Pons (tissue), 1 donor: Measurements from ENCODE around the gene SCN2B.

ENCODE experiments used
- DNase-seq: peaks from one replicate; pipeline ENCODE4 v3.0.0-alpha.2; 2016; ENCODE audit warnings: low spot score

SCN2B gene

DNA sequence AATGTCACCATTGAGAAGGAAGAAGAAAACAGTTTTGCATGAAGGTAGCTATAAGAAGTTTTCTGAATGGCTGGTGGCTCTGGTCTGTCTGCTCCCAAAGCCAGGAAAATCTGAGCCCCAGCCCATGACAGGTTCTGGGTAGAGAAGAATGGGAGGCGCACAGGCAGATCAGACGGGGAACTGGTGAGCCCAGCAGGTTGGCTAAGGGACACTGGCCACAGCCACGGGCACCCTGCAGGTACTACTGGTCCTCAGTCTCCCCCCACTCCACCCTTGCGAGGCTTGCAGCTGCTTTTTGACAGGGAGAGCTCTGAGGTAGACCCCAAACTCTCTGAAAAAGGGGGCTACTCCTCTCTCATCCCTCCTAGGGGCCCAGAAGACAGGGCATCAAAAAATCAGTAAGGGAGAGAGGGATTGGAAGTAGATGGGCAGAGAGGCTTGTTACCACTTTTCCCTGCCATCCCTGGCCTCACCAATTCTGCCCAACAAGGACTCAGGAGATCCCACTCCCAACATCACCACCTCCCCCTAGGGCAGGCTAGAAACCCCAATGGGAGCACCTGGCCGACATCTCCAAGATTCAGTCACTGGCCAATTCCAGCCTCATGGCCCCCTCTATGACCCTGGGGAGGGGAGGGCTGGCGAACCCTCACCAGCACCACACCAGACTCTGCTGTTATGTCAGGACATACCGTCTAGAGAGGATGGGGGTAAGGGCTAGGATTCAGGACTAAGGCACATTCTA lies 41.2 kb downstream of the SCN2B start:
- DNase-seq, result no peak

DNA sequence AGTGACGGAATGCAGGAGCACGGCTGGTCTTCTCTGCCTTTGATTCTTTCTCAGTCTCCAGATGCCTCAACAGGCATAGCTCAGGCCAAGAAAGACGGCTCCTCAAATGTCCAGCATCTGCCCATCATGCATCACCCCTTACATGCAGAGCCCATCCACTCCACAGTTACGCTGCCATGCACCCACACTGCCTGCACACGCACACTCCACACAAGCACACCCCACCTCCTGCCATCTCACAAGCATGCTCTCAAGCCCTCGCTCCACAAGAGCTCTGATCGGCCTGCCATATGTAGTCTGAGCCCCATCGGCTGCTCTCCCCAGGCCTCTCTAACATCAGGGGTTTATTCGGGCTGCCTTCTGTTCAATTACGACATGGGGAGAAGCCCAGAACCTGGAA lies 42.6 kb downstream of the SCN2B start:
- no peak for DNase-seq

DNA sequence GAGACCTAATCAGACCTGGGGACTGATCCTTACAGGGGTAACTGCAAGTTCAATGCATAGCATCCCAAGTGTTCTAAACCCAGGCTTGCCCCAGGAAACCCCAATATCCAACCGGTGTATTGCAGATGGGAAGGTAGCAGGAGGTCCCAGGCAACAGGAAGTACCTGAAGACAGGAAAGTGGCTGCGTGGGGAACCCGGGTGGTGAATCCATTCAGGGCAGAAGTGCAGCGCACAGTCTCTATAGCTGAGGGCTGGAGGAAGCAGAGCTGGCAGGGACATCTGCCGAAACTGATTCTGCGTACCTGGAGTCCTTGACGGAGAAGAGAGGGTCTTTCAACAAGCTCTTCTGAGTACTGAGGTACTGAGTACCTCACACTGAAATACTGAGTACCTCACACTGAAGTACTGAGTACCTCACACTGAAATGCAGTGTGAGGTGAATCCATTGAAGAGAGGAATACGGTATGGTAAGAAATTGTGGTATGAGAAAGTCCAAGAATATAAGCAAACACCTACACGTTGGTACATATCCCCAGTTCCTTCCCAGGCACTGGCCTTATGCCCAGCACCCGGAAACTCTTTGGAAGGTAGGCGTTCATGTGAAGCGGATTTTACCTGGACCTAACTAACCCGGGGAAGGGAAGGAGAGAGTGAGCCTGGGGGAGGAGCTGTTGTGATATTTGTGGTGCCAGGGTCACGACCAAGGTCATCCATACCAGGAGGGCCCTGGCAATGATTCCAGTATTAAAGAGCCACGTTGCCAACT lies 43.9 kb downstream of the SCN2B start:
- no peak for DNase-seq

DNA sequence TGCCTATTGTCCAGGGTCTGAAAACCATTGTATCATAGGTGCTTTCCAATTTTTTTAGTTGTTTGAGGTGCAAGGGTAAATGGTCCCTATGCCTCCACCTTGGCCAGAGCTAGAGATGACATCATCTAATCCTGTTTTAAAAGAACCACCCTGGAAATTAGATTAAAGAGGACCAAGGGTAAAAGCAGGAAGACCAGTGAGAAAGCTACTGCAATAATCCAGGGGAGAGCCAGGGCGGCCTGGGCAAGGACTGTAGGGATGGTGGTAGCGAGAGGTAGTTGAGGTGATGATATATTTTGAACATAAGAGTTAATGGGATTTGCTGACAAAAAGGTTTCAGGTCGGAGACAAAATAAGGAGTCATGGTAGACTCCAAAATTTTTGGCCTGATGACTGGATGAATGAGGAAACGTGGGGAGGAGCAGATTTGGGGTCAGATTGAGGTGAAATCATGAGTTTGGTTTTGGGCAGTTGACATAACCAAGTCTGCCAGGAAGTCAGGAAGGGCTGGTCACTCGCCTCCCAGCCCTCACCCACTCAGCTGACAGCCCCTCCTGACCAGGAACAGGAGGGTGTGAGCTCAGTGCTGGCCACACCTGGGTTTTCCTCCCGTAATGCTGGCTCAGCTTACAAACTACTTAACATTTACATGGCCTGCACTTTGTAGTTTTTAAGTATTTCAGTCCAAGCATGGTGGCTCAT lies 46.8 kb downstream of the SCN2B start:
- DNase-seq, result no peak

- no peak for DNase-seq
These were observed 47.5 kb downstream of the SCN2B start for GRCh38 chr11:118128721-118129470.

- DNase-seq, result no peak
These were observed 48.1 kb downstream of the SCN2B start for GRCh38 chr11:118128310-118128709.

- no peak for DNase-seq
These were observed 50.2 kb downstream of the SCN2B start for GRCh38 chr11:118126082-118126838.

- no peak for DNase-seq
These were observed 51.4 kb downstream of the SCN2B start for GRCh38 chr11:118124929-118125535.

DNA sequence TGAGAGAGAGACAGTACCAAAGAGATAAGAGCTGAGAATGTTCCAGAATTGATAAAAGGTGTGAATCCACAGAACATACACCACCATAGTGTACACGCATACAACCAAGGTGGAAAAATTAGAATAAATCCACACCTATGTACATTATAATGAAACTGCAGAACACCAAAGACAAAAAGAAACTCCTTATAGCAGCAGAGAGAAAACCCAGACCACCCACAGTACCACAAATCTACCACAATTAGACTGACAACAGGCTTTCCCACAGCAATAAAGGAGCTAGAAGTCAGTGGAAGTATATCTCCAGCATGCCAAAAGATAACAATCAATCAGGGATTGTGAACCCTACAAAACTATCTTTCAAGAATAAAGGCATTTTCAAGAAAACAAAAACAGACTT lies 55.6 kb downstream of the SCN2B start:
- no peak for DNase-seq

DNA sequence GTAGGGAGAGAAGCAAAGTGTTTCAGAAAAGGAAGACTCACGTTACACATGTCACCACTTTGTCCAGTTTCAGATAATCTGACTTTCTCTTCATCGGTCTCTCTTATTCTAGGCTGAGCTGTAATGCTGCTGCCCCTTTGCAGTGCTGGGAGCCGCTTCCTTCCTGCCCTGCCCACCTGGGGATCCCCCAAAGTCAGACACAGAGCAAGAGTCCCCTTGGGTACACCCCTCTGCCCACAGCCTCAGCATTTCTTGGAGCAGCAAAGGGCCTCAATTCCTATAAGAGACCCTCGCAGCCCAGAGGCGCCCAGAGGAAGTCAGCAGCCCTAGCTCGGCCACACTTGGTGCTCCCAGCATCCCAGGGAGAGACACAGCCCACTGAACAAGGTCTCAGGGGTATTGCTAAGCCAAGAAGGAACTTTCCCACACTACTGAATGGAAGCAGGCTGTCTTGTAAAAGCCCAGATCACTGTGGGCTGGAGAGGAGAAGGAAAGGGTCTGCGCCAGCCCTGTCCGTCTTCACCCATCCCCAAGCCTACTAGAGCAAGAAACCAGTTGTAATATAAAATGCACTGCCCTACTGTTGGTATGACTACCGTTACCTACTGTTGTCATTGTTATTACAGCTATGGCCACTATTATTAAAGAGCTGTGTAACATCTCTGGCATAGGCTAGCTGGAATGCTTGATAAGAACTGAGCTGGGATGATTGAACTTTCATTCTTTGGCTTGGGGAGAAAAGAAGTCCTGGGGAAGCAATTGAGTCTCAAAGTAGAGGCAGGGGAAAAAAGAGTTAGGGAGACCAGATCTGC lies 58.4 kb downstream of the SCN2B start:
- DNase-seq, result no peak

GRCh38 chr11:118115048-118115447 lies 61.4 kb downstream of the SCN2B start:
- DNase-seq, result no peak

DNA sequence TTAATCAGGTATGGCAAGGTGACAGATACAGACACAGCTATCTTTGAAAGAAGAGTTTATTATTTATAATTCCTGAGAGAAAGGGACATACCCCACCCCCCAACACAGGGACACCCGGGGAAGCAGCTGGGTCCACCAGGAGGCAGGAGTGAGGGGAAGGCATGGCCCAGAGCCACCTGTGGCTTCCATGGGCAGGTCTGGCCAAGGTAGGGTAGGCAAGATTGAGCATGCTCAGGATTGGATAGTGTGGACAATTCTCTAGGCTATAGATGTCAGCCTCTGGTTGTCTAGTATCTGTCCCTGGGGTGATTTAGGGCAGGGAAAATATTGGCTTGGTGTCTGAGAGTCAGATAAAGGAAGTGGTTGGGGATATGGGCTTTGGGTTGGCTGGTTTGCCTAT lies 62.2 kb downstream of the SCN2B start:
- DNase-seq, result no peak

- DNase-seq, result no peak
These were observed 63.6 kb downstream of the SCN2B start for GRCh38 chr11:118112711-118113430.
